Measurements from ENCODE around the gene PEX5L.

PEX5L gene

DNA sequence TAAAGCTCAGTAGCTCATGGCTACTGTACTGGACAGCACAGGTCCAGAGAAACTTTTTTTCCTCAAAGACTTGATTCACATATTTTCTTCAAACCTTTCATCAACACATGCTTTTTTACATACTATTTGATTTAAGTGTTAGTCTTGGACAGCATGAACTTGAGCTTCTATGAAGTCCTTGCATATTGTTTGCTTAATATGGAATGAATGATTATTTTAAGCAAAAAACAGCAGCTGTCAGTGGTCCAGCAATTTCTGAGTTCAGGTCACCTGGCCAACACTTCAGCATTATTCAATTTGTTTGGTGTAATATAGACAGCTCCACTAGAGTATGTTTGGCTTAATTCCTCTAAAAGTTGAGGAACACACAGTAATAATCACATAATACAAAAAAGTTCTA, 141.4 kb downstream of the PEX5L start:
- ATAC-seq (replicated peaks) (no peak), DNase-seq (no peak)
- H3K4me1 Mint-ChIP-seq (ENCODE audit: low read depth in 2 of 2) = no peaks in the 10 kb centered on the region
- H3K27ac Mint-ChIP-seq = no peak overlapping the region
- no peak overlapping the region for H3K4me3 Mint-ChIP-seq
- no peaks in the 10 kb centered on the region for H3K36me3 Mint-ChIP-seq (ENCODE audit: insufficient read depth)
- H3K27me3 Mint-ChIP-seq = peaks cover 0 to 10% of the 10 kb centered on the region in 2 donors
- no peaks in the 10 kb centered on the region for H3K9me3 Mint-ChIP-seq

DNA sequence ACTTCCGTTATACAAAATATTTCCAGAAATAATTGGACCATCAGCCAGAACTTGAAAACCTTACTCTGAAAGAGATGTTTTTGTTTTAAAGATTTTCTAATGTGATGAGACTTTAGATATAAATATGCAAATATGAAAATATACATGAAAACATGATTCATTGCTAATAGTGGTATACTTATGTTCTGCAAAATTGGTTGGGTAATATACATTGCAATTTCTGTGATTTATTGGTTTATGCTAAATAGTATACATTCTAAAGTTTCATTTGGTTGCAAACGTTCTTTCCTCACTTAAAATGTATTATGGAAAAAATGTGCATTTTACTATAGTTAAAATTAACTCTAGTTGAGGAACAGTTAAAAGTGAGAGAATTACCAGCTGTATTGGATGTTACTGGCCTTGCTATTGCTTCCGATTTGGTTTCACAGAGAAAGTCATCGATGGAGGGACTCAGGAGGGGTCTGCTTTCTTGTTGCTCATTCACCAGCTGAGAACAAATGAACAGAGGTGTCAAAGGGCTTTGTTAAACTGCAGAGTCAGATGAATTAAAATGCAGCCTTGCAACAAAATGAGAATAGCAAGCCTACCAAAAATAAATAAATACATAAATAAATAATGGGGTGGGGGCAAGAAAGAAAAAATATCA, 149.3 kb downstream of the PEX5L start:
- Mint-ChIP-seq H3K27me3 (peaks cover 10 to 17% of the 10 kb centered on the region in 2 donors), H3K4me1 (ENCODE audit: low read depth in 2 of 2) (no peaks in the 10 kb centered on the region), H3K36me3 (ENCODE audit: insufficient read depth) (no peaks in the 10 kb centered on the region), H3K4me3 (no peak overlapping the region), H3K9me3 (no peaks in the 10 kb centered on the region), H3K27ac (no peak overlapping the region)
- no peak for ATAC-seq (replicated peaks)
- DNase-seq = no peak

DNA sequence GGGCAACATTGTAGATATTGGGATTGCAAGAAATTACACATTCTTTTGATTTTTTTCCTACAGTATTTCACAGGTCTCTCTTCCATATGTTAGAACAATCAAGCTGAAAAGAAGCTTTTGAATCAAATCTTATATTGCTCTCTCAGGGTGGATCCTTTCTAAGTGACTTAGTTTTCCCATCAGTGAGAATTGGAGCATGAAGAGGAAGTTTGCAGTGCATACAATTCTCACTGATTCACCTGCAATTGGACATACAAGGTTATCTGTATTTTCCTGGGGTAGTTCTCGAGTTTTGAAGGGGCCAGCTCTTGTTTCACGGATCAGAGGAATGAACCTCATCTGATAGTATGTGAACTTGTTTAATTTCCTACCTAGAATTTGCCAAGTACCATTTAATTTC, 150.8 kb downstream of the PEX5L start:
- Mint-ChIP-seq H3K4me1 (ENCODE audit: low read depth in 2 of 2) (no peaks in the 10 kb centered on the region), H3K36me3 (ENCODE audit: insufficient read depth) (no peaks in the 10 kb centered on the region), H3K27ac (no peak overlapping the region), H3K27me3 (peaks cover 16 to 17% of the 10 kb centered on the region in 2 donors), H3K9me3 (no peaks in the 10 kb centered on the region), H3K4me3 (no peak overlapping the region)
- no peak for DNase-seq
- ATAC-seq (replicated peaks) = no peak

DNA sequence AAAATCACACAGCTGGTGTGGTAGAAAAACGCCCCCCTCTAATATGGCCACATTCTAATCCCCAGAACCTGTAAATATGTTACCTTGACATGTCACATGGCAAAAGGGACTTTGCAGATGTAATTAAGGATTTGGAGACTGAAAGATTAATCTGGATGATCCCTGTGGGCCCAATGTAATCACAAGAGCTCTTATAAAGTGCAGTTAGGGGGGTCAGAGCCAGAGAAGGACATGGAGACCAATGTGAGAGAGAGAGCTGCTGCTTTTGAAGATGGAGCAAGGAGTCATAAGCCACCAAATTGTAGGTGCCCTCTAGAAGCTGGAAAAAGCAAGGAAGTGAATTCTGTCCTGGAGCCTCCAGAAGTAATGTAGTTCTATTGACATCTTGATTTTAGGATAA, 152.6 kb downstream of the PEX5L start:
- Mint-ChIP-seq H3K9me3 (no peaks in the 10 kb centered on the region), H3K4me3 (no peak overlapping the region), H3K36me3 (ENCODE audit: insufficient read depth) (no peaks in the 10 kb centered on the region), H3K27me3 (peaks cover 17 to 18% of the 10 kb centered on the region in 2 donors), H3K4me1 (ENCODE audit: low read depth in 2 of 2) (no peaks in the 10 kb centered on the region), H3K27ac (no peak overlapping the region)
- ATAC-seq (replicated peaks) = no peak
- no peak for DNase-seq

DNA sequence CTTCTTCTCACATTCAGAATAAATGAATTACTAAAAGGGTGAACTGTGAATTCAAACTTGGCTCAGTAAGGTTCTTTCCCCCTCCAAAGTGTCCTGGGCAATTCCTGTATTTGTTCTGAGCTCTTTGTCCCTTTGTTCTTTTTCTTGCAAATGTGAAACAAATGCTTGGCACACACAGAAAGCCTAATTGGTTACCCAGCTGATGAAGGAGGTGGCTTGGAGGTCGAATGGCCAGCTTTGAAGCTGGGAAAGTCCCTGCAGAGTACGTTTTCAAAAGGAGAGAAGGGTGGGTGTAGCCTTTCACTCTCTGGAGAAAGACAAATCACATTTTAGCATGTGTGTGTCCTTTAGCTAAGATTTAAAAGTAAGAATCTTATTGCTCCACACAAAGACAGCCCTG, 154.4 kb downstream of the PEX5L start:
- no peak for ATAC-seq (replicated peaks)
- no peak overlapping the region for H3K4me3 Mint-ChIP-seq
- no peaks in the 10 kb centered on the region for H3K4me1 Mint-ChIP-seq (ENCODE audit: low read depth in 2 of 2)
- no peak for DNase-seq
- peaks cover 7 to 19% of the 10 kb centered on the region in 2 donors for H3K27me3 Mint-ChIP-seq
- no peaks in the 10 kb centered on the region for H3K36me3 Mint-ChIP-seq (ENCODE audit: insufficient read depth)
- H3K27ac Mint-ChIP-seq = no peak overlapping the region
- H3K9me3 Mint-ChIP-seq = no peaks in the 10 kb centered on the region

DNA sequence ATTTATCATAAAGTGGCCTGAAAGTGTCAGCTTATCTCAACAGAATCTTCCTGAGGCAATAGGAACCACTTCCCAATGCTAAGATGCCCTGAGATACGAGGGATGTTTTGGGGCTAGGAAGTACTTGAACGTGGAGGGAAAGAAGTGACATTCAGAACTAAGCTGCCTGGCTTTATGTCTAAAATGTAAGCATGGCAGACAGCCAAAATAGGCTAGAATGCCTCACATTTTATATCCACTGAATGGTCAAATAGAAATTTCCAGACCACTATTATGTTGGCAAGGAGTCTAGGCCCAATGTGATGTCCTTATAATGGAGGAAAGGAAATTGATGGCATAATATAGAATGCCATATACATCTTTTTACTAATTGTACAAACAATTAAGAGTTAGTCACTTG, 154.9 kb downstream of the PEX5L start:
- no peak for ATAC-seq (replicated peaks)
- DNase-seq = no peak
- no peak overlapping the region for H3K27ac Mint-ChIP-seq
- peaks cover 7 to 19% of the 10 kb centered on the region in 2 donors for H3K27me3 Mint-ChIP-seq
- H3K9me3 Mint-ChIP-seq = no peaks in the 10 kb centered on the region
- no peaks in the 10 kb centered on the region for H3K4me1 Mint-ChIP-seq (ENCODE audit: low read depth in 2 of 2)
- no peaks in the 10 kb centered on the region for H3K36me3 Mint-ChIP-seq (ENCODE audit: insufficient read depth)
- no peak overlapping the region for H3K4me3 Mint-ChIP-seq

DNA sequence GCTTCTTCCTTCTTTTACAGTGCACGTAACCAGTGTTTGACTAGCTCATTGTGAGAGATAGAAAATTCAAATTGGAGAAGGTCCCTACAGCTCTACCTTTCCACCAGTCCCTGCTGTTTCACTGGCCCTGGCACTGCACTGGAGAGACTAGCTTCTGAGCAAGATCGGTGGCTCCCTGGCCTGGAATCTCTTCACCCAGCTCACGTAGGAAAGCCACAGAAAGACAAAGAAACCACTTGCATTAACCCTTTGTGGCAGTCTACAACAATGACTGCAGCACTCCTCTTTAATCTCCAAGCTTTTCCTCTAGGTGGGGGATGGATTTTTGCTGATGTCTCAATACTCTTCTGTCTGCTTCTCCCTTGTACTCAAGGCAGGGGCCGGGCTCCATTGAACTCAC, 155.9 kb downstream of the PEX5L start:
- Mint-ChIP-seq H3K27ac (no peak overlapping the region), H3K4me3 (no peak overlapping the region), H3K9me3 (no peaks in the 10 kb centered on the region), H3K4me1 (ENCODE audit: low read depth in 2 of 2) (no peaks in the 10 kb centered on the region), H3K27me3 (peaks cover 10 to 19% of the 10 kb centered on the region in 2 donors), H3K36me3 (ENCODE audit: insufficient read depth) (no peaks in the 10 kb centered on the region)
- ATAC-seq (replicated peaks) (no peak), DNase-seq (no peak)

DNA sequence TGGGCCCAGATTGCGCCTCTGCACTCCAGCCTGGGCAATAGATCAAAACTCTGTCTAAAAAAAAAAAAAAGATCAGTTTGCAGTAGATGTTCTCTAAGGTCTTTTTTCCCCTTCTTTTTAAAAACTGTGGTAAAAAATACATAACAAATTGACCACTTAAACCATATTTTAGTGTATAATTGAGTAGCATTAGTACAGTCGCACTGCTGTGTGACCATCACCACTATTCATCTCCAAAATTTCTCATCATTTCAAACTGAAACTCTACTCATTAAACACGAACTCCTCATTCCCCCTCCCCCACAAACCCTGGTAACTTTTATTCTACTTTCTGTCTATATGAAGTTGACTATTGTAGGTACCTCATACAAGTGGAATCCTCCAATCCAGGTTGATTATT, 160.3 kb downstream of the PEX5L start:
- Mint-ChIP-seq H3K4me1 (ENCODE audit: low read depth in 2 of 2) (no peaks in the 10 kb centered on the region), H3K36me3 (ENCODE audit: insufficient read depth) (no peaks in the 10 kb centered on the region), H3K27ac (no peak overlapping the region), H3K9me3 (no peaks in the 10 kb centered on the region), H3K27me3 (peaks cover 12 to 17% of the 10 kb centered on the region in 2 donors), H3K4me3 (no peak overlapping the region)
- DNase-seq (no peak), ATAC-seq (replicated peaks) (no peak)

DNA sequence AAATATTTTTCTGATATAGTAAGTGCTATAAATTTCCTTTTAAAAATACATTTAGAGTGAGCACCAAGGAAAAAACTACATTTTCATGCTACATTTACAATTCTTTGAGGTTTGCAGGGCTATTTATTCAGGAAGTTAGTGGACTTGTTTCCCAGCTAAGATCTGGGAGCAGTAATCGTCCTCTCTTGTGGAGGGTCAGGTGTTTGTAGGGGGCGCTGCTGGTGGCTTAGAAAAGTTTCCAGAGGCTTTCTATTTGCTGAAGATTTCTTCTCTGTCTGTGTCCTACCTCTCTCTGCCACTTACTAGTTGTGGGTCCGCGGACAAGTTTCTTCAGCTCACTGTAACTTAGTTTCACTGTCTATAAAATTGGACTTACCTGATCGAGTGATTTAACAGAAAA, 163.9 kb downstream of the PEX5L start:
- H3K27me3 Mint-ChIP-seq = peaks cover under 1 to 10% of the 10 kb centered on the region in 2 donors

DNA sequence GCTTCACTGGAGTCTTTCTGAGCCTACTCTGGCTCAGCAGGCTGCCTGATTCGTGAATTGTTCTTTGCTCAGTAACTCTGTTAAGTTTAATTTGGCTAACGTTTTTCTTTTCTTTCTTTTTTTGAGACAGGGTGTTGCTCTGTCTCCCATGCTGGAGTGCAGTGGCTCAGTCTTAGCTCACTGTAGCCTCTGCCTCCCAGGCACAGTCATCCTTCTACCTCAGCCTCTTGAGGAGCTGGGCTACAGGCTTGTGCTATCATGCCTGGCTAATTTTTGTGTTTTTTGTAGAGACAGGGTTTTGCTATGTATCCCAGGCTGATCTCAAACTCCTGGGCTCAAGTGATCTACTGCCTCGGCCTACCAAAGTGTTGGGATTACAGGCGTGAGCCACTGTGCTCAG, 165.0 kb downstream of the PEX5L start:
- no peaks in the 10 kb centered on the region for H3K9me3 Mint-ChIP-seq
- H3K36me3 Mint-ChIP-seq (ENCODE audit: insufficient read depth) = no peaks in the 10 kb centered on the region
- no peaks in the 10 kb centered on the region for H3K4me1 Mint-ChIP-seq (ENCODE audit: low read depth in 2 of 2)
- no peak for DNase-seq
- H3K4me3 Mint-ChIP-seq = no peak overlapping the region
- H3K27ac Mint-ChIP-seq = no peak overlapping the region
- peaks cover 0 to 10% of the 10 kb centered on the region in 2 donors for H3K27me3 Mint-ChIP-seq
- no peak for ATAC-seq (replicated peaks)

More for the DNA sequence above, 163.9 kb downstream of the PEX5L start:
- H3K36me3 Mint-ChIP-seq (ENCODE audit: insufficient read depth) = no peaks in the 10 kb centered on the region
- ATAC-seq (replicated peaks) (no peak), DNase-seq (no peak)
- H3K4me3 Mint-ChIP-seq = no peak overlapping the region
- no peaks in the 10 kb centered on the region for H3K4me1 Mint-ChIP-seq (ENCODE audit: low read depth in 2 of 2)
- no peaks in the 10 kb centered on the region for H3K9me3 Mint-ChIP-seq
- H3K27ac Mint-ChIP-seq = no peak overlapping the region

DNA sequence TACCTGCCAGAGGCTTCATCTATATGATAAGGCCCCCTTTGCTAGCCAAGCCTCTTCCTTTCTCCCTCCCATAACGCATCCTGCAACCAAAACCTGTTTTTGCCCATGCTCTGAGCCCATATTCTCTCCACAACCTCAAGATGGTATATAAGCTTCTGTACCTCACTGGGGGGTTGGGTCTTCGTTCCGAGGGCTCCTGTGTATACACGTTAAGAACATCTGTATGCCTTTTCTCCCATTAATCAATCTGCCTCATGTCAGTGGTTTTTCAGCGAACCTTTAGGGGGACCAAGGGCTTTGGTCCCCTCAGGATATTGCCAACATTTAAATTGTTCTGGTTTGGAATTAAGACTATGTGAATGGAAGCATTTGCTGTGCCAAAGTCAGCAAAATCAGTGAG, 168.0 kb downstream of the PEX5L start:
- DNase-seq = no peak
- H3K9me3 Mint-ChIP-seq = no peaks in the 10 kb centered on the region
- H3K27ac Mint-ChIP-seq = no peak overlapping the region
- no peaks in the 10 kb centered on the region for H3K27me3 Mint-ChIP-seq
- no peaks in the 10 kb centered on the region for H3K36me3 Mint-ChIP-seq (ENCODE audit: insufficient read depth)
- peaks cover 0 to 2% of the 10 kb centered on the region in 2 donors for H3K4me1 Mint-ChIP-seq (ENCODE audit: low read depth in 2 of 2)
- H3K4me3 Mint-ChIP-seq = no peak overlapping the region
- ATAC-seq (replicated peaks) = no peak

DNA sequence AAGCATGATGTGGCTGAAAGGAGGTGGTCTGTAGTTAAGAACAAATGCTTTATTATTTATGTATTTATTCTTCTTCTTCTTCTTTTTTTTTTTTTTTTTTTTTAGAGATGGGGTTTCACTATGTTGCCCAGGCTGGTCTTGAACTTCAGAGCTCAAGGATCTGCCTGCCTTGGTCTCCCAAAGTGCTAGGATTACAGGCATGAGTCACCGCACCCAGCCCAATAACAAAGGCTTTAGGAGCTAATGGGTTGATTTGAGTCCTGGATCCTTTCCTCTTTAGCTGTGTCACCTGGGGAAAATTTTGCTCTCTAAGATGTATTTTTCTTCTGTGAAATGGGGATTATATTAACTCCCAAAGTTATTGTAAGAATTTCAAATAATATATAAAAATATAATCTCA, 168.8 kb downstream of the PEX5L start:
- no peak for DNase-seq
- no peaks in the 10 kb centered on the region for H3K36me3 Mint-ChIP-seq (ENCODE audit: insufficient read depth)
- H3K4me1 Mint-ChIP-seq (ENCODE audit: low read depth in 2 of 2) = peaks cover 0 to 2% of the 10 kb centered on the region in 2 donors
- H3K27ac Mint-ChIP-seq = no peak overlapping the region
- peaks cover 0 to 4% of the 10 kb centered on the region in 2 donors for H3K27me3 Mint-ChIP-seq
- no peak for ATAC-seq (replicated peaks)
- H3K4me3 Mint-ChIP-seq = no peak overlapping the region
- H3K9me3 Mint-ChIP-seq = no peaks in the 10 kb centered on the region

DNA sequence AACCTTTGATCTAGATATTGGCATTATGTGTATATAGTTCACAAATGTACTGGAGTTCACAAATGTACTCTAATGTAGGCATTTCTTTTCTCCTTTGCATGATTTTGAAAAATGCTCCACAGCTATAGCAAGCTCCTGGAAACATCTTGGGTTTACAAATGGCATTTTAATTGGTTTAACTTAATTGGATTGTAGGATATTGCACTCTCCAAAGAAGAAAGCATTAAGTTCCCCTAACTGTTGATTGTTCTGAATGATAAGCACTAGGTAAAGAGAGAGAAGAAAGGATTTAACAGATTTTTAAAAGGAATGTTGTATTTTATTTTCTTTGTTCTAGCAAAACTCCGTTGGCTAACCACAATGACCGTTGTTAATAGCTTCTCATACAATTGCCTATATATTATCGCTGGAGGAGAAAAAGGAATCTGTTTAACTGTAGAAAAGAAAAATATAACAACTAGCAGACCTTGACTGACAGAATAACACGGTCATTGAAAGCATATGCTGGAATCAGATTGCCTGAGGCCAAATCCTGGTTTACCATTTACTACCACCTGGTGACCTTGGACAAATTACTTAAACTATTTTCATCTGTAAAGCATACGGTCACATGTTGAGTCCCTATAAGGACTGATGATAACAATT, 170.8 kb downstream of the PEX5L start:
- peaks cover 5 to 8% of the 10 kb centered on the region in 2 donors for H3K27me3 Mint-ChIP-seq
- DNase-seq (no peak), ATAC-seq (replicated peaks) (no peak)
- H3K27ac Mint-ChIP-seq = no peak overlapping the region
- no peak overlapping the region for H3K4me3 Mint-ChIP-seq
- no peaks in the 10 kb centered on the region for H3K9me3 Mint-ChIP-seq
- peaks cover 0 to 2% of the 10 kb centered on the region in 2 donors for H3K4me1 Mint-ChIP-seq (ENCODE audit: low read depth in 2 of 2)
- H3K36me3 Mint-ChIP-seq (ENCODE audit: insufficient read depth) = no peaks in the 10 kb centered on the region

DNA sequence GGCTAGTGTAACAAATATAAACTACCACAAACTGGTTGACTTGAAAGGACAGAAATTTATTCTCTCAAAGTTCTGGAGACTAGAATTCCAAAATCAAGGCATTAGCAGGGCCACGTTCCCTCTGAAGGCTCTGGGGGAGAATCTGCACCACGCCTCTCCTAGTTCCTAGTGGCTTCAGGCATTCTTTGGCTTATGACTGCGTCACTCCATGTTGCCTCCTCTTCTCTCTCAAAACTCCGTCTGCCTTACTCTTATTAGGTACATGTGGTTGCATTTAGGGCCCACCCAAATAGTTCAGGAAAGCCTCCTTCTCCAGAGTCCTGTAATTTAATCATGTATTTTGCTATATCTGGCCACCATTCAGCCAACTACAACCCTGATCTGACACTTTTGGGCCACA, 174.8 kb downstream of the PEX5L start:
- ATAC-seq (replicated peaks) = no peak
- Mint-ChIP-seq H3K27me3 (peaks cover 12% of the 10 kb centered on the region in 2 donors), H3K4me1 (ENCODE audit: low read depth in 2 of 2) (peaks cover 0 to 2% of the 10 kb centered on the region in 2 donors), H3K36me3 (ENCODE audit: insufficient read depth) (no peaks in the 10 kb centered on the region), H3K4me3 (no peak overlapping the region), H3K27ac (no peak overlapping the region), H3K9me3 (no peaks in the 10 kb centered on the region)
- no peak for DNase-seq
